Activated T-helper 17 cell treated with anti-CD3 and anti-CD28 coated beads, Interleukin-2, amount 50 U/mL, for 72 hours (primary cell): ENCODE results near the gene KCNQ2. TPM values are rescaled to one million over a fixed set of nuclear protein-coding genes. Genes with fewer than 3 reads are reported as not detected.

Experiments used
- ATAC-seq: fragments of 150-1000 bp; cut with Tn5 transposase; replicated peaks from 2 replicates; pipeline ENCODE4 v1.10.0; 2021; ENCODE audit warnings: mild to moderate bottlenecking, moderate library complexity
- H3K27ac Mint-ChIP-seq: one replicate; pipeline ENCODE4 v1.8.0; 2022; ENCODE audit warnings: mixed read lengths
- H3K27me3 Mint-ChIP-seq: one replicate; pipeline ENCODE4 v1.8.0; 2022; ENCODE audit warnings: mixed read lengths
- H3K36me3 Mint-ChIP-seq: one replicate; pipeline ENCODE4 v1.8.0; 2022; ENCODE audit warnings: low read depth, mild to moderate bottlenecking, mixed read lengths
- H3K4me1 Mint-ChIP-seq: one replicate; pipeline ENCODE4 v1.8.0; 2022; ENCODE audit warnings: mixed read lengths
- H3K4me3 Mint-ChIP-seq: one replicate; pipeline ENCODE4 v1.8.0; 2022; ENCODE audit warnings: mild to moderate bottlenecking, mixed read lengths
- H3K9me3 Mint-ChIP-seq: one replicate; pipeline ENCODE4 v1.8.0; 2022; ENCODE audit warnings: mixed read lengths
- total RNA-seq, 2 donors: library from RNA; stranded (reverse); gene quantifications; one replicate each; pipeline ENCODE4 v1.2.3, GENCODE V29; 2022

The KCNQ2 gene
- total RNA-seq, 2 donors from 2014 or later = 0.66 TPM; not detected in 1

GRCh38 chr20:63449796-63450730 is 22.4 kb downstream of the KCNQ2 start:
- Mint-ChIP-seq H3K36me3 (no peaks in the 10 kb centered on the region), H3K4me1 (peaks cover 4% of the 10 kb centered on the region), H3K27me3 (peaks cover 11% of the 10 kb centered on the region), H3K27ac (no peak overlapping the region), H3K4me3 (no peak overlapping the region), H3K9me3 (no peaks in the 10 kb centered on the region)
- ATAC-seq = no peak

- Mint-ChIP-seq H3K9me3 (no peaks in the 10 kb centered on the region), H3K27ac (no peak overlapping the region), H3K27me3 (peaks cover 7% of the 10 kb centered on the region), H3K4me1 (peaks cover 4% of the 10 kb centered on the region), H3K4me3 (no peak overlapping the region), H3K36me3 (no peaks in the 10 kb centered on the region)
- ATAC-seq = no peak
Measured at GRCh38 chr20:63449025-63449424, 23.4 kb downstream of the KCNQ2 start.

- no peak overlapping the region for H3K4me3 Mint-ChIP-seq
- H3K27ac Mint-ChIP-seq = no peak overlapping the region
- peaks cover 4% of the 10 kb centered on the region for H3K4me1 Mint-ChIP-seq
- H3K27me3 Mint-ChIP-seq = peaks cover 7% of the 10 kb centered on the region
- ATAC-seq = no peak
- no peaks in the 10 kb centered on the region for H3K36me3 Mint-ChIP-seq
- H3K9me3 Mint-ChIP-seq = peaks cover 3% of the 10 kb centered on the region
Measured at GRCh38 chr20:63448031-63448430, 24.4 kb downstream of the KCNQ2 start.

GRCh38 chr20:63447320-63447719 is 25.1 kb downstream of the KCNQ2 start:
- Mint-ChIP-seq H3K4me1 (peaks cover 5% of the 10 kb centered on the region), H3K27me3 (peaks cover 7% of the 10 kb centered on the region), H3K36me3 (no peaks in the 10 kb centered on the region), H3K27ac (no peak overlapping the region), H3K4me3 (no peak overlapping the region), H3K9me3 (peaks cover 4% of the 10 kb centered on the region)
- no peak for ATAC-seq

- Mint-ChIP-seq H3K4me1 (peaks cover 9% of the 10 kb centered on the region), H3K27me3 (peaks cover 7% of the 10 kb centered on the region), H3K27ac (no peak overlapping the region), H3K36me3 (no peaks in the 10 kb centered on the region), H3K9me3 (peaks cover 4% of the 10 kb centered on the region), H3K4me3 (no peak overlapping the region)
- no peak for ATAC-seq
Measured at GRCh38 chr20:63446216-63447024, 26.0 kb downstream of the KCNQ2 start.

GRCh38 chr20:63445075-63445734 is 27.2 kb downstream of the KCNQ2 start:
- Mint-ChIP-seq H3K4me1 (peaks cover 14% of the 10 kb centered on the region), H3K27ac (no peak overlapping the region), H3K36me3 (no peaks in the 10 kb centered on the region), H3K4me3 (no peak overlapping the region), H3K27me3 (peaks cover 7% of the 10 kb centered on the region), H3K9me3 (peaks cover 4% of the 10 kb centered on the region)
- no peak for ATAC-seq

GRCh38 chr20:63444548-63444947 is 27.9 kb downstream of the KCNQ2 start:
- Mint-ChIP-seq H3K27me3 (peaks cover 7% of the 10 kb centered on the region), H3K36me3 (no peaks in the 10 kb centered on the region), H3K27ac (no peak overlapping the region), H3K4me1 (peaks cover 14% of the 10 kb centered on the region), H3K4me3 (no peak overlapping the region), H3K9me3 (peaks cover 4% of the 10 kb centered on the region)
- no peak for ATAC-seq

- no peaks in the 10 kb centered on the region for H3K36me3 Mint-ChIP-seq
- no peak overlapping the region for H3K27ac Mint-ChIP-seq
- H3K9me3 Mint-ChIP-seq = peaks cover 4% of the 10 kb centered on the region
- peaks cover 14% of the 10 kb centered on the region for H3K4me1 Mint-ChIP-seq
- peaks cover 7% of the 10 kb centered on the region for H3K27me3 Mint-ChIP-seq
- H3K4me3 Mint-ChIP-seq = no peak overlapping the region
- ATAC-seq = no peak
Measured at GRCh38 chr20:63443606-63444395, 28.7 kb downstream of the KCNQ2 start.

GRCh38 chr20:63442100-63442493 is 30.4 kb downstream of the KCNQ2 start:
- H3K4me1 Mint-ChIP-seq = peaks cover 10% of the 10 kb centered on the region
- no peak overlapping the region for H3K4me3 Mint-ChIP-seq
- H3K27me3 Mint-ChIP-seq = peaks cover under 1% of the 10 kb centered on the region

GRCh38 chr20:63441136-63442099 is 31.0 kb downstream of the KCNQ2 start:
- peak; percentile 86 for ATAC-seq
- Mint-ChIP-seq H3K4me1 (peaks cover 10% of the 10 kb centered on the region), H3K27me3 (no peaks in the 10 kb centered on the region), H3K9me3 (peaks cover 4% of the 10 kb centered on the region), H3K36me3 (no peaks in the 10 kb centered on the region), H3K27ac (peak overlapping the region; percentile 59), H3K4me3 (peak overlapping the region; percentile 54)

More at GRCh38 chr20:63442100-63442493, 30.4 kb downstream of the KCNQ2 start:
- peaks cover 4% of the 10 kb centered on the region for H3K9me3 Mint-ChIP-seq
- no peaks in the 10 kb centered on the region for H3K36me3 Mint-ChIP-seq
- ATAC-seq = peak; percentile 70
- peak overlapping the region; percentile 59 for H3K27ac Mint-ChIP-seq

GRCh38 chr20:63440366-63440955 is 32.0 kb downstream of the KCNQ2 start:
- Mint-ChIP-seq H3K27me3 (no peaks in the 10 kb centered on the region), H3K27ac (no peak overlapping the region), H3K4me1 (peaks cover 10% of the 10 kb centered on the region), H3K36me3 (no peaks in the 10 kb centered on the region), H3K9me3 (peaks cover 4% of the 10 kb centered on the region), H3K4me3 (no peak overlapping the region)
- no peak for ATAC-seq

GRCh38 chr20:63439866-63440265 is 32.6 kb downstream of the KCNQ2 start:
- Mint-ChIP-seq H3K4me1 (peaks cover 12% of the 10 kb centered on the region), H3K27ac (no peak overlapping the region), H3K4me3 (no peak overlapping the region), H3K36me3 (no peaks in the 10 kb centered on the region), H3K9me3 (peaks cover 4% of the 10 kb centered on the region), H3K27me3 (no peaks in the 10 kb centered on the region)
- ATAC-seq = no peak
